ENCODE data around the gene PRKN. TPM values are rescaled to one million over a fixed set of nuclear protein-coding genes. Genes with fewer than 3 reads are reported as not detected.

The PRKN gene
- polyA plus RNA-seq, 1 donor from 2014 or later = 1.2 TPM

DNA sequence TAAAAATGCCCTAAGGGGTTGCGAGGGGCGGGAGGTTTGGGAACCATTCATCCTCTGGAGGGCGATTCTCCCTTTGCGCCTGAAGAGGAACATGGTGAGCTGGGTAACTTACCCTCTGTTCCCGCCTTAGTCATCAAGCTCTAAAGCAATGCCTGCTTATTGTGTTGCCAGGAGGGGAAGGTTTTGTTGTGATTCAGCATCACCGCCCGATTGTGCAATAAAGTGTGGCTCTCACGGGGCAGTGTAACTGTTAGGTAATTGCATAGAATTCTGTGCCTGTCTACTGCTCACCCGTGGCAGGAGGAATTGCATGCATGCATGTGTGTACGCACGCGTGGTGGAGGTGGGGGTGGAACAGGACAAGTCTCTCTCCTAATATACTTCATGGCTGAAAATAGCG lies 1358.2 kb downstream of the PRKN start:
- H3K79me2 ChIP-seq (replicated peaks; ENCODE audit: insufficient read depth, low read length) = no peaks in the 10 kb centered on the region
- H3K9me3 ChIP-seq (ENCODE audit: low read length) = no peaks in the 10 kb centered on the region
- no peaks in the 10 kb centered on the region for H3K27me3 ChIP-seq (ENCODE audit: insufficient read depth, low read depth, low read length)
- no peak overlapping the region for H2AFZ ChIP-seq (ENCODE audit: low read depth, low read length)
- H3K36me3 ChIP-seq (ENCODE audit: insufficient read depth, low read length) = no peaks in the 10 kb centered on the region
- no peaks in the 10 kb centered on the region for H4K20me1 ChIP-seq (ENCODE audit: insufficient read depth)
- no peak overlapping the region for H3K4me2 ChIP-seq (ENCODE audit: low read length)
- no peak overlapping the region for H3K4me3 ChIP-seq (ENCODE audit: low read length)
- no peaks in the 10 kb centered on the region for H3F3A ChIP-seq (ENCODE audit: insufficient read depth, low read length, poor library complexity, severe bottlenecking)
- no peak overlapping the region for H3K9ac ChIP-seq (ENCODE audit: low read length)
- H3K9me2 ChIP-seq (ENCODE audit: insufficient read depth, low read length) = no peaks in the 10 kb centered on the region
- H3K27ac ChIP-seq (ENCODE audit: low read length) = no peak overlapping the region
- TF ChIP-seq, protein P1, sequence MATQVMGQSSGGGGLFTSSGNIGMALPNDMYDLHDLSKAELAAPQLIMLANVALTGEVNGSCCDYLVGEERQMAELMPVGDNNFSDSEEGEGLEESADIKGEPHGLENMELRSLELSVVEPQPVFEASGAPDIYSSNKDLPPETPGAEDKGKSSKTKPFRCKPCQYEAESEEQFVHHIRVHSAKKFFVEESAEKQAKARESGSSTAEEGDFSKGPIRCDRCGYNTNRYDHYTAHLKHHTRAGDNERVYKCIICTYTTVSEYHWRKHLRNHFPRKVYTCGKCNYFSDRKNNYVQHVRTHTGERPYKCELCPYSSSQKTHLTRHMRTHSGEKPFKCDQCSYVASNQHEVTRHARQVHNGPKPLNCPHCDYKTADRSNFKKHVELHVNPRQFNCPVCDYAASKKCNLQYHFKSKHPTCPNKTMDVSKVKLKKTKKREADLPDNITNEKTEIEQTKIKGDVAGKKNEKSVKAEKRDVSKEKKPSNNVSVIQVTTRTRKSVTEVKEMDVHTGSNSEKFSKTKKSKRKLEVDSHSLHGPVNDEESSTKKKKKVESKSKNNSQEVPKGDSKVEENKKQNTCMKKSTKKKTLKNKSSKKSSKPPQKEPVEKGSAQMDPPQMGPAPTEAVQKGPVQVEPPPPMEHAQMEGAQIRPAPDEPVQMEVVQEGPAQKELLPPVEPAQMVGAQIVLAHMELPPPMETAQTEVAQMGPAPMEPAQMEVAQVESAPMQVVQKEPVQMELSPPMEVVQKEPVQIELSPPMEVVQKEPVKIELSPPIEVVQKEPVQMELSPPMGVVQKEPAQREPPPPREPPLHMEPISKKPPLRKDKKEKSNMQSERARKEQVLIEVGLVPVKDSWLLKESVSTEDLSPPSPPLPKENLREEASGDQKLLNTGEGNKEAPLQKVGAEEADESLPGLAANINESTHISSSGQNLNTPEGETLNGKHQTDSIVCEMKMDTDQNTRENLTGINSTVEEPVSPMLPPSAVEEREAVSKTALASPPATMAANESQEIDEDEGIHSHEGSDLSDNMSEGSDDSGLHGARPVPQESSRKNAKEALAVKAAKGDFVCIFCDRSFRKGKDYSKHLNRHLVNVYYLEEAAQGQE (IDR thresholded peaks at IDR 0.05; ENCODE audit: borderline replicate concordance) = no peak
- TF ChIP-seq TAF1 (IDR thresholded peaks at IDR 0.05; ENCODE audit: low read depth) (no peak), RAD21 (conservative IDR thresholded peaks at IDR 0.05) (no peak), SMC3 (conservative IDR thresholded peaks at IDR 0.05; ENCODE audit: poor library complexity) (no peak), POLR2AphosphoS5 (IDR thresholded peaks at IDR 0.05) (no peak), MXI1 (conservative IDR thresholded peaks at IDR 0.05; ENCODE audit: poor library complexity, severe bottlenecking) (no peak)
- TF ChIP-seq, protein P2, sequence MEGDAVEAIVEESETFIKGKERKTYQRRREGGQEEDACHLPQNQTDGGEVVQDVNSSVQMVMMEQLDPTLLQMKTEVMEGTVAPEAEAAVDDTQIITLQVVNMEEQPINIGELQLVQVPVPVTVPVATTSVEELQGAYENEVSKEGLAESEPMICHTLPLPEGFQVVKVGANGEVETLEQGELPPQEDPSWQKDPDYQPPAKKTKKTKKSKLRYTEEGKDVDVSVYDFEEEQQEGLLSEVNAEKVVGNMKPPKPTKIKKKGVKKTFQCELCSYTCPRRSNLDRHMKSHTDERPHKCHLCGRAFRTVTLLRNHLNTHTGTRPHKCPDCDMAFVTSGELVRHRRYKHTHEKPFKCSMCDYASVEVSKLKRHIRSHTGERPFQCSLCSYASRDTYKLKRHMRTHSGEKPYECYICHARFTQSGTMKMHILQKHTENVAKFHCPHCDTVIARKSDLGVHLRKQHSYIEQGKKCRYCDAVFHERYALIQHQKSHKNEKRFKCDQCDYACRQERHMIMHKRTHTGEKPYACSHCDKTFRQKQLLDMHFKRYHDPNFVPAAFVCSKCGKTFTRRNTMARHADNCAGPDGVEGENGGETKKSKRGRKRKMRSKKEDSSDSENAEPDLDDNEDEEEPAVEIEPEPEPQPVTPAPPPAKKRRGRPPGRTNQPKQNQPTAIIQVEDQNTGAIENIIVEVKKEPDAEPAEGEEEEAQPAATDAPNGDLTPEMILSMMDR (IDR thresholded peaks at IDR 0.05; ENCODE audit: poor library complexity, severe bottlenecking) = no peak

DNA sequence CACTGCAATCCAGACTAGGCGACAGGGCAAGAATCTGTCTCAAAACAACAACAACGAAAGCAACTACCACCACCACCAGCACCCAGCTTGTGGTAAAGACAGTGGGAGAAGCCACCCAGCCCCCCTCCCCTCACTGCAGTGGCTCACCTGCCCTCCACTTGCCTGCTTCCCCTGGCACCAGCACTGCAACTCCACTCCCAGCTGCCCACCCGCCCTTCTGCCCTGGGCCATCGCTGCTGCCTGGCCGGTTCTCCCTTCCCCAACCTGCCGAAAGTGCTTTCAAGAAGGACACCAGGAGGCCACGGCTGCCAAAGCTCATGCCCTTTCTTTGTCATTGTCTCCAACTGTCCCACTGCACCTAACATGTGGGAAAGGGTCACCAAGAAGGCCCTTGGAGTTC lies 1359.1 kb downstream of the PRKN start:
- TF ChIP-seq MXI1 (conservative IDR thresholded peaks at IDR 0.05; ENCODE audit: poor library complexity, severe bottlenecking) (no peak), EZH2 (IDR thresholded peaks at IDR 0.05; ENCODE audit: borderline replicate concordance, insufficient read depth, low read length, poor library complexity, severe bottlenecking) (no peak), EP300 (conservative IDR thresholded peaks at IDR 0.05; ENCODE audit: poor library complexity, severe bottlenecking) (no peak), SMC3 (conservative IDR thresholded peaks at IDR 0.05; ENCODE audit: poor library complexity) (no peak), TAF1 (IDR thresholded peaks at IDR 0.05; ENCODE audit: low read depth) (no peak), POLR2AphosphoS5 (IDR thresholded peaks at IDR 0.05) (no peak), RAD21 (conservative IDR thresholded peaks at IDR 0.05) (no peak)
- TF ChIP-seq, protein P2 (IDR thresholded peaks at IDR 0.05; ENCODE audit: poor library complexity, severe bottlenecking) = no peak
- TF ChIP-seq, protein P1 (IDR thresholded peaks at IDR 0.05; ENCODE audit: borderline replicate concordance) = no peak
- H3K79me2 ChIP-seq (replicated peaks; ENCODE audit: insufficient read depth, low read length) = no peaks in the 10 kb centered on the region
- H4K20me1 ChIP-seq (ENCODE audit: insufficient read depth) = no peaks in the 10 kb centered on the region
- no peaks in the 10 kb centered on the region for H3K27me3 ChIP-seq (ENCODE audit: insufficient read depth, low read depth, low read length)
- H2AFZ ChIP-seq (ENCODE audit: low read depth, low read length) = no peak overlapping the region
- no peaks in the 10 kb centered on the region for H3F3A ChIP-seq (ENCODE audit: insufficient read depth, low read length, poor library complexity, severe bottlenecking)
- no peaks in the 10 kb centered on the region for H3K9me2 ChIP-seq (ENCODE audit: insufficient read depth, low read length)
- H3K27ac ChIP-seq (ENCODE audit: low read length) = no peak overlapping the region
- H3K36me3 ChIP-seq (ENCODE audit: insufficient read depth, low read length) = no peaks in the 10 kb centered on the region
- H3K4me2 ChIP-seq (ENCODE audit: low read length) = no peak overlapping the region
- no peak overlapping the region for H3K4me3 ChIP-seq (ENCODE audit: low read length)
- H3K9ac ChIP-seq (ENCODE audit: low read length) = no peak overlapping the region
- no peaks in the 10 kb centered on the region for H3K9me3 ChIP-seq (ENCODE audit: low read length)

Data from neural cell (in vitro differentiated cells).